GM12878 (cell line): ENCODE measurements around the gene HLA-DRB1.

Experiments
- CTCF ChIP-seq, 3 experiments: IDR thresholded peaks in 2 of 3; conservative IDR thresholded peaks in 1 of 3; 2 replicates each; pipeline ENCODE4 v1.5.1; 2011; ENCODE audit warnings: low read depth in 3 of 3, low read length in 3 of 3, mild to moderate bottlenecking in 3 of 3, control low read depth in 2 of 3, moderate library complexity in 2 of 3, inconsistent platforms in 1 of 3, mixed read lengths in 1 of 3; ENCODE audit not compliant: control insufficient read depth in 2 of 3, insufficient read depth in 1 of 3; ENCODE audit errors: extremely low read depth in 1 of 3
- HDAC2 ChIP-seq: fragments of 200-600 bp; sonication (generic); IDR thresholded peaks from 2 replicates; pipeline ENCODE4 v1.6.1; 2017
- MYC ChIP-seq: IDR thresholded peaks from 2 replicates; pipeline ENCODE4 v1.6.1; 2011; ENCODE audit warnings: mild to moderate bottlenecking, low read length, moderate library complexity, inconsistent platforms; ENCODE audit not compliant: insufficient read depth, insufficient replicate concordance, insufficient read length, severe bottlenecking
- YBX1 ChIP-seq: fragments of 450-650 bp; IDR thresholded peaks from 2 replicates; pipeline ENCODE4 v1.6.1; 2016; ENCODE audit warnings: antibody characterized with exemption

- no peak for TF ChIP-seq HDAC2
- no peak for TF ChIP-seq YBX1
- TF ChIP-seq MYC = no peak
- no peak for TF ChIP-seq CTCF (IDR thresholded peaks at IDR 0.05 in 2 of 3, conservative IDR thresholded peaks at IDR 0.05 in 1 of 3; ENCODE audit: control insufficient read depth in 2 of 3, extremely low read depth in 1 of 3, insufficient read depth in 1 of 3, low read depth in 3 of 3, low read length in 3 of 3)
Measured at GRCh38 chr6:32610682-32611296, 21.1 kb upstream of the HLA-DRB1 start.
